ENCODE results near the gene SRGAP2C.
"Not testable (repeated sequence)": the region's sequence is repeated elsewhere in the genome, so short reads cannot be mapped to it uniquely, and the experiment has no call there.

DNA sequence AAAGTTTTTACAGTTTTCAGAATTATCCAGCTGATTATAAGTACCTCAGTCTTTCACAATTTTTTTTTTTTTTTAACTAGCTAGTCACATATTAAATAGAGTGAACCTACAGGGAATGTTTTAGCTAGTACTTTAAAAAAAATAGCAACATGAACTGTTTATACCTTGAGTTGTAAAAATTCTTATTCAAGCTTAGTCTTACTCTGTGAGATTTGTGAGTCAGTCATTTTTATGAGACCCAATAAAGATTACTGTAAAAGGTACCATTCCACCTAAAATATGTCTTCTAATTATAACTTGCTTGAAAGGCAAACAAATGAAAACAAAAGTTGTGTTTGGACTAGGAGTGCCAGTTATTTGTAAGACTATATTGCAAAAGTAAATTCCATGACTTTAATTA lies 6.6 kb upstream of the SRGAP2C start:
- not testable (repeated sequence) for TF ChIP-seq ZNF416 (CRISPR knock-in tag; IDR thresholded peaks at IDR 0.05); RELA (CRISPR knock-in tag; IDR thresholded peaks at IDR 0.05; ENCODE audit: borderline replicate concordance); TEAD4 (CRISPR knock-in tag; IDR thresholded peaks at IDR 0.05); ETV6 (CRISPR knock-in tag; IDR thresholded peaks at IDR 0.05); NFE2L1 (CRISPR knock-in tag; IDR thresholded peaks at IDR 0.05)
- TF ChIP-seq, protein P1, sequence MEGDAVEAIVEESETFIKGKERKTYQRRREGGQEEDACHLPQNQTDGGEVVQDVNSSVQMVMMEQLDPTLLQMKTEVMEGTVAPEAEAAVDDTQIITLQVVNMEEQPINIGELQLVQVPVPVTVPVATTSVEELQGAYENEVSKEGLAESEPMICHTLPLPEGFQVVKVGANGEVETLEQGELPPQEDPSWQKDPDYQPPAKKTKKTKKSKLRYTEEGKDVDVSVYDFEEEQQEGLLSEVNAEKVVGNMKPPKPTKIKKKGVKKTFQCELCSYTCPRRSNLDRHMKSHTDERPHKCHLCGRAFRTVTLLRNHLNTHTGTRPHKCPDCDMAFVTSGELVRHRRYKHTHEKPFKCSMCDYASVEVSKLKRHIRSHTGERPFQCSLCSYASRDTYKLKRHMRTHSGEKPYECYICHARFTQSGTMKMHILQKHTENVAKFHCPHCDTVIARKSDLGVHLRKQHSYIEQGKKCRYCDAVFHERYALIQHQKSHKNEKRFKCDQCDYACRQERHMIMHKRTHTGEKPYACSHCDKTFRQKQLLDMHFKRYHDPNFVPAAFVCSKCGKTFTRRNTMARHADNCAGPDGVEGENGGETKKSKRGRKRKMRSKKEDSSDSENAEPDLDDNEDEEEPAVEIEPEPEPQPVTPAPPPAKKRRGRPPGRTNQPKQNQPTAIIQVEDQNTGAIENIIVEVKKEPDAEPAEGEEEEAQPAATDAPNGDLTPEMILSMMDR (IDR thresholded peaks at IDR 0.05) = not testable (repeated sequence)
- TF ChIP-seq, protein P2, sequence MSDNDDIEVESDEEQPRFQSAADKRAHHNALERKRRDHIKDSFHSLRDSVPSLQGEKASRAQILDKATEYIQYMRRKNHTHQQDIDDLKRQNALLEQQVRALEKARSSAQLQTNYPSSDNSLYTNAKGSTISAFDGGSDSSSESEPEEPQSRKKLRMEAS (CRISPR knock-in tag; IDR thresholded peaks at IDR 0.05) = not testable (repeated sequence)

All from WTC11 (cell line).